Subcutaneous abdominal adipose tissue (tissue), 5 donors: ENCODE data around the gene RABL3.
"Not testable (repeated sequence)": the region's sequence is repeated elsewhere in the genome, so short reads cannot be mapped to it uniquely, and the experiment has no call there.

Experiments used
- H3K27ac ChIP-seq: one replicate; pipeline ENCODE4 v1.7.0; 2013; ENCODE audit warnings: low read depth, mild to moderate bottlenecking, inconsistent platforms, low read length, moderate library complexity
- H3K27me3 ChIP-seq, 5 donors: one replicate each; pipeline ENCODE4 v1.7.0; 2013; ENCODE audit warnings: low read length in 5 of 5, inconsistent platforms in 1 of 5; ENCODE audit not compliant: control insufficient read depth in 5 of 5, insufficient read depth in 4 of 5
- H3K36me3 ChIP-seq, 5 donors: one replicate each; pipeline ENCODE4 v1.7.0; 2013; ENCODE audit warnings: low read length in 5 of 5; ENCODE audit not compliant: control insufficient read depth in 5 of 5, insufficient read depth in 5 of 5
- H3K4me1 ChIP-seq, 5 donors: one replicate each; pipeline ENCODE4 v1.7.0; 2013; ENCODE audit warnings: low read length in 5 of 5, mild to moderate bottlenecking in 3 of 5, moderate library complexity in 1 of 5; ENCODE audit not compliant: control insufficient read depth in 5 of 5, insufficient read depth in 5 of 5
- H3K4me3 ChIP-seq, 5 donors: one replicate each; pipeline ENCODE4 v1.7.0; 2013; ENCODE audit warnings: low read length in 5 of 5, low read depth in 1 of 5
- H3K9ac ChIP-seq, 5 donors: one replicate each; pipeline ENCODE4 v1.7.0; 2013; ENCODE audit warnings: low read length in 5 of 5, mild to moderate bottlenecking in 4 of 5, moderate library complexity in 3 of 5
- H3K9me3 ChIP-seq, 5 donors: one replicate each; pipeline ENCODE4 v1.7.0; 2013; ENCODE audit warnings: low read length in 5 of 5; ENCODE audit not compliant: control insufficient read depth in 5 of 5
- donor health status: healthy.
- donor health status: healthy.
- donor health status: healthy.
- donor health status: healthy.
- donor health status: healthy.

RABL3 gene

GRCh38 chr3:120641696-120642246, 100.5 kb downstream of the RABL3 start:
- H3K27ac ChIP-seq: no peak overlapping the region
- H3K27me3 ChIP-seq: no peaks in the 10 kb centered on the region

GRCh38 chr3:120640231-120640630, 102.1 kb downstream of the RABL3 start:
- no peak overlapping the region for H3K27ac ChIP-seq
- no peaks in the 10 kb centered on the region for H3K27me3 ChIP-seq
- H3K9me3 ChIP-seq: no peaks in the 10 kb centered on the region
- H3K36me3 ChIP-seq: no peaks in the 10 kb centered on the region
- H3K4me1 ChIP-seq: peaks cover 0 to 27% (median 14%) of the 10 kb centered on the region in 5 donors
- no peak overlapping the region for H3K9ac ChIP-seq
- H3K4me3 ChIP-seq: no peak overlapping the region

More at GRCh38 chr3:120641696-120642246, 100.5 kb downstream of the RABL3 start:
- peaks cover 0 to 24% (median 12%) of the 10 kb centered on the region in 5 donors for H3K4me1 ChIP-seq
- H3K9ac ChIP-seq: no peak overlapping the region
- no peaks in the 10 kb centered on the region for H3K9me3 ChIP-seq
- H3K4me3 ChIP-seq: no peak overlapping the region
- H3K36me3 ChIP-seq: no peaks in the 10 kb centered on the region

GRCh38 chr3:120638820-120639219, 103.5 kb downstream of the RABL3 start:
- not testable (repeated sequence) for H3K4me3 ChIP-seq, H3K36me3 ChIP-seq, H3K9me3 ChIP-seq, H3K9ac ChIP-seq, H3K27ac ChIP-seq, H3K27me3 ChIP-seq
- peaks cover 0 to 24% (median 14%) of the 10 kb centered on the region in 5 donors for H3K4me1 ChIP-seq

GRCh38 chr3:120637851-120638559, 104.3 kb downstream of the RABL3 start:
- peaks cover 0 to 24% (median 14%) of the 10 kb centered on the region in 5 donors for H3K4me1 ChIP-seq
- no peak overlapping the region for H3K27ac ChIP-seq
- H3K9me3 ChIP-seq: no peaks in the 10 kb centered on the region
- H3K36me3 ChIP-seq: no peaks in the 10 kb centered on the region
- H3K27me3 ChIP-seq: no peaks in the 10 kb centered on the region
- H3K9ac ChIP-seq: no peak overlapping the region
- no peak overlapping the region for H3K4me3 ChIP-seq

GRCh38 chr3:120636795-120637401, 105.4 kb downstream of the RABL3 start:
- H3K27me3 ChIP-seq: no peaks in the 10 kb centered on the region
- H3K4me1 ChIP-seq: peaks cover 0 to 24% (median 14%) of the 10 kb centered on the region in 5 donors
- H3K9me3 ChIP-seq: no peaks in the 10 kb centered on the region
- no peak overlapping the region for H3K9ac ChIP-seq
- no peak overlapping the region for H3K27ac ChIP-seq
- H3K36me3 ChIP-seq: no peaks in the 10 kb centered on the region
- H3K4me3 ChIP-seq: no peak overlapping the region
